Measurements from ENCODE around the gene RTP3.

RTP3 gene

GRCh38 chr3:46549408-46549904 lies 51.7 kb downstream of the RTP3 start:
- no peak for DNase-seq

GRCh38 chr3:46549989-46550388 lies 52.2 kb downstream of the RTP3 start:
- DNase-seq: no peak

Measured in NCI-H1694 treated with DMSO at 0.1 percent for 48 hours (cell line).